ENCODE results near the gene ARHGEF37.
"Not testable (repeated sequence)": the region's sequence is repeated elsewhere in the genome, so short reads cannot be mapped to it uniquely, and the experiment has no call there.

The ARHGEF37 gene

GRCh38 chr5:149597618-149598017 is 16.3 kb downstream of the ARHGEF37 start:
- Histone ChIP-seq H3K9me3 (ENCODE audit: control insufficient read depth, insufficient read depth, low read length) (no peaks in the 10 kb centered on the region), H4K20me1 (ENCODE audit: control insufficient read depth, insufficient read depth, low read depth, low read length) (no peaks in the 10 kb centered on the region), H3K27ac (ENCODE audit: low read depth, low read length) (peak overlapping the region; percentile 91), H3K79me2 (ENCODE audit: control insufficient read depth, low read length) (peaks cover 12% of the 10 kb centered on the region), H3K4me1 (ENCODE audit: control insufficient read depth, low read length) (peaks cover 88% of the 10 kb centered on the region), H3K36me3 (ENCODE audit: control insufficient read depth, low read length) (peaks cover 25% of the 10 kb centered on the region), H3K27me3 (ENCODE audit: control insufficient read depth, low read length) (no peaks in the 10 kb centered on the region), H3K4me2 (ENCODE audit: low read length) (peak overlapping the region; percentile 77), H3F3A (ENCODE audit: control insufficient read depth, insufficient read depth) (peaks cover 50% of the 10 kb centered on the region), H3K9me2 (replicated peaks; ENCODE audit: control insufficient read depth, low read length) (no peaks in the 10 kb centered on the region), H3K4me3 (ENCODE audit: low read length) (peak overlapping the region; percentile 7)
- TF ChIP-seq CTCF (IDR thresholded peaks at IDR 0.05; ENCODE audit: low read depth, low read length, poor library complexity, severe bottlenecking) (no peak), EZH2phosphoT487 (IDR thresholded peaks at IDR 0.05; ENCODE audit: borderline replicate concordance, low read length) (no peak)

DNA sequence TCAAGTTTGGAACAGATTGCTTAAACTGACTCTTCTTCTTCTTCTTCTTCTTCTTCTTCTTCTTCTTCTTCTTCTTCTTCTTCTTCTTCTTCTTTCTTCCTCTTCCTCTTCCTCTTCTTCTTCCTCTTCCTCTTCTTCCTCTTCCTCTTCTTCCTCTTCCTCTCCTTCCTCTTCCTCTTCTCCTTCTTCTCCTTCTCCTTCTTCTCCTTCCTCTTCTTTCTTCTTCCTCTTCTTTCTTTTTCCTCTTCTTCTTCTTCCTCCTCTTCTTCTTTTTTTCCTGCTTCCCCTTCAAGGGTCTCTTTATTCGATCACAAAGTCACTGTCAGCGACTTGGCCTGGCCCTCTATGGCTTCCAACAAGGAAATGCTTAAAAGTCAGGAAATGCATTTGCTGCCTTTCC is 16.9 kb downstream of the ARHGEF37 start:
- peaks cover 93% of the 10 kb centered on the region for H3K4me1 ChIP-seq (ENCODE audit: control insufficient read depth, low read length)
- H4K20me1 ChIP-seq (ENCODE audit: control insufficient read depth, insufficient read depth, low read depth, low read length); H3K9me2 ChIP-seq (replicated peaks; ENCODE audit: control insufficient read depth, low read length): not testable (repeated sequence)

GRCh38 chr5:149598966-149599365 is 17.7 kb downstream of the ARHGEF37 start:
- H3K36me3 ChIP-seq (ENCODE audit: control insufficient read depth, low read length) = peaks cover 31% of the 10 kb centered on the region
- H3K9me2 ChIP-seq (replicated peaks; ENCODE audit: control insufficient read depth, low read length) = no peaks in the 10 kb centered on the region
- H3K4me2 ChIP-seq (ENCODE audit: low read length) = no peak overlapping the region
- peaks cover 12% of the 10 kb centered on the region for H3K79me2 ChIP-seq (ENCODE audit: control insufficient read depth, low read length)
- H3K27ac ChIP-seq (ENCODE audit: low read depth, low read length) = peak overlapping the region; percentile 86
- no peaks in the 10 kb centered on the region for H3K9me3 ChIP-seq (ENCODE audit: control insufficient read depth, insufficient read depth, low read length)
- no peak overlapping the region for H3K4me3 ChIP-seq (ENCODE audit: low read length)
- H3K27me3 ChIP-seq (ENCODE audit: control insufficient read depth, low read length) = no peaks in the 10 kb centered on the region
- H3K4me1 ChIP-seq (ENCODE audit: control insufficient read depth, low read length) = peaks cover 98% of the 10 kb centered on the region
- TF ChIP-seq EZH2phosphoT487 (IDR thresholded peaks at IDR 0.05; ENCODE audit: borderline replicate concordance, low read length) = no peak
- H3F3A ChIP-seq (ENCODE audit: control insufficient read depth, insufficient read depth) = peaks cover 43% of the 10 kb centered on the region
- no peaks in the 10 kb centered on the region for H4K20me1 ChIP-seq (ENCODE audit: control insufficient read depth, insufficient read depth, low read depth, low read length)

More for the DNA sequence above, 16.9 kb downstream of the ARHGEF37 start:
- Histone ChIP-seq H3F3A (ENCODE audit: control insufficient read depth, insufficient read depth) (peaks cover 48% of the 10 kb centered on the region), H3K36me3 (ENCODE audit: control insufficient read depth, low read length) (peaks cover 28% of the 10 kb centered on the region), H3K4me3 (ENCODE audit: low read length) (peak overlapping the region; percentile 7; the same call in 1 of the 2 replicates), H3K79me2 (ENCODE audit: control insufficient read depth, low read length) (peaks cover 12% of the 10 kb centered on the region), H3K27ac (ENCODE audit: low read depth, low read length) (peak overlapping the region; percentile 91), H3K4me2 (ENCODE audit: low read length) (peak overlapping the region; percentile 77)
- not testable (repeated sequence) for H3K9me3 ChIP-seq (ENCODE audit: control insufficient read depth, insufficient read depth, low read length); H3K27me3 ChIP-seq (ENCODE audit: control insufficient read depth, low read length)

DNA sequence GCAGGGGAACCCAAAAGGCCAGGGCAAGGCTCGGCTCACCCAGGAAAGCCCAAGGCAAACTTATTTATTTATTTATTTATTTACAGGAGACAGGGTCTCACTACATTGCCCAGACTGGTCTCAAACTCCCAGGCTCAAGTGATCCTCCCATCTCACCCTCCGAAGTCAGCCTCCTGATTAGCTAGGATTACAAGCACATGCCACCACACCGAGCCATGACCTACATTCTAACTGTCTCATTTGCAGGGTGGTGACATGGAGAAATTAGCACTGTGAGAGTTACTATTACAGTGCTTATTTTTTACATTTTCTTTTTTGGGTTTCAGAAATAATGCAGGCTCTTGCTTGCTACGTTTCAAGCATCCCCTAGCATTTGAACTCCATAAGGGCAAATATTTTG is 18.1 kb downstream of the ARHGEF37 start:
- Histone ChIP-seq H3K27me3 (ENCODE audit: control insufficient read depth, low read length) (no peaks in the 10 kb centered on the region), H3K27ac (ENCODE audit: low read depth, low read length) (peak overlapping the region; percentile 86), H4K20me1 (ENCODE audit: control insufficient read depth, insufficient read depth, low read depth, low read length) (no peaks in the 10 kb centered on the region), H3K79me2 (ENCODE audit: control insufficient read depth, low read length) (peaks cover 9% of the 10 kb centered on the region), H3F3A (ENCODE audit: control insufficient read depth, insufficient read depth) (peaks cover 43% of the 10 kb centered on the region), H3K9me3 (ENCODE audit: control insufficient read depth, insufficient read depth, low read length) (no peaks in the 10 kb centered on the region), H3K9me2 (replicated peaks; ENCODE audit: control insufficient read depth, low read length) (no peaks in the 10 kb centered on the region), H3K4me1 (ENCODE audit: control insufficient read depth, low read length) (peaks cover 98% of the 10 kb centered on the region), H3K4me2 (ENCODE audit: low read length) (no peak overlapping the region), H3K36me3 (ENCODE audit: control insufficient read depth, low read length) (peaks cover 31% of the 10 kb centered on the region), H3K4me3 (ENCODE audit: low read length) (no peak overlapping the region)
- TF ChIP-seq EZH2phosphoT487 (IDR thresholded peaks at IDR 0.05; ENCODE audit: borderline replicate concordance, low read length) = no peak
- no peak for TF ChIP-seq CTCF (IDR thresholded peaks at IDR 0.05; ENCODE audit: low read depth, low read length, poor library complexity, severe bottlenecking)
